Measurements from ENCODE around the gene ANXA2R.
"Not testable (repeated sequence)": the region's sequence is repeated elsewhere in the genome, so short reads cannot be mapped to it uniquely, and the experiment has no call there.

ANXA2R gene

GRCh38 chr5:43039471-43040286 is 440 bp downstream of the ANXA2R start:
- DNase-seq, result peak in 39 of 42 donors; percentile 31 to 85 (median 63)
- intact Hi-C loops (cut with DNase I), result loop anchor here (2.0 to 10.0 kb wide), 3 partner anchors 32 to 135 kb away; no protein-coding TSS in a partner anchor

DNA sequence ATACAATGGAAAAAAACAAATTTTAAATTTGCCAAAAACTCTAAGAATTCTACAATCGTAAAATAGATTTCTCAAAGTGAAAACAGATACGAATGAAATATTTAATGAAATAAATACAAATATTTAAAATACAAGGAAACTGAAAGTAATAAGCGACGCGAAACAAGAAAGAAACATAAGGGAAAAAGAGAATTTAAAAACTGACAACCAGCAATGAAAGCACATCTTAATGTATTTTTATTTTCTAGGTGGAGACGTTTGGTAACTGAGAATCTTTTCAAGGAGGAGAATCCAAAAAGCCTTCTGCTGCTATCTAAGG is 1.0 kb downstream of the ANXA2R start:
- intact Hi-C loops (cut with DNase I), result loop anchor here (2.0 kb wide), 1 partner anchor 44 kb away; no protein-coding TSS in a partner anchor
- DNase-seq, result no peak

- intact Hi-C loops (cut with DNase I), result loop anchor here (2.0 kb wide), 1 partner anchor 44 kb away; no protein-coding TSS in a partner anchor
- DNase-seq, result no peak
Measured at GRCh38 chr5:43038496-43038989, 1.6 kb downstream of the ANXA2R start.

GRCh38 chr5:43037636-43038495 is 2.3 kb downstream of the ANXA2R start:
- intact Hi-C loops (cut with DNase I), result loop anchor here (2.0 kb wide), 1 partner anchor 43 kb away; no protein-coding TSS in a partner anchor
- DNase-seq, result peak in 1 of 42 donors; percentile 2

DNA sequence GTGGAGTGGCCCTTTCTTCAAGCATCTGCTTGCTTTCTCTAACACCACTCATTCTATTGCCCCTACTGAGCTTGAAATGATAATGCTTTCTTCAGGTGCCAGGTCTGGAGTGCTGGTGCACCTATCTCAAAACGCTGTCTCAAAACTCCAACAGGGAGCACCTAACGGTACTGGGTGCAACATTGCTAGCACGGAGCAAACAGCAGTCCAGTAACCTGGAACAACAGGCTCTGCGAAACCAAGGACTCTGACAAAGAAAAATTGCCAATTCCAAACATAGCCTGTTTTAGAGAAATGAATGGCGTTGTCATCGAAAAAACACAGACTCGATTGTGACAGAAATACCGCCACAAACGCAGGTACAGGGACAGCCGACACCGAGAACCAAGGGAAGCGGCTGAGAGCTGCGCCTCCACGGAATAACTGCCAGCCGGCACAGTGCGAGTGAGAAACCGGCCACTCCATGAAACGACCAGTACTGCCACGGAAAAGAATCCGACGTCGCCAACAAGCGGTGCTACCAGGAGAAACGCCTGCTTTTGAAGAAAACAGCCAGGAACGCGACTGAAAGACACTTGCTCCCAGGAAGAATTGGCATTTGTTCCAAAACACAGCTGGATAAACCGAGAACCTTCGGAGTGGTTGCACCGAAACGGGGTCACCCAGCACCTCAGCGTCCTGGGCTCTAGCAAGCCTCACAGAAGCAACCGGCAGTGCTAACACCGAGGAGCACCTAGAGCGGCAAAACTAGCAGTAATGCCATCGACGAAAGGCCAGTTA is 3.1 kb downstream of the ANXA2R start:
- DNase-seq, result peak in 1 of 42 donors; percentile 4
- intact Hi-C loops (cut with DNase I), result no loop called here

GRCh38 chr5:43036409-43036808 is 3.7 kb downstream of the ANXA2R start:
- intact Hi-C loops (cut with DNase I), result no loop called here
- DNase-seq, result no peak

DNA sequence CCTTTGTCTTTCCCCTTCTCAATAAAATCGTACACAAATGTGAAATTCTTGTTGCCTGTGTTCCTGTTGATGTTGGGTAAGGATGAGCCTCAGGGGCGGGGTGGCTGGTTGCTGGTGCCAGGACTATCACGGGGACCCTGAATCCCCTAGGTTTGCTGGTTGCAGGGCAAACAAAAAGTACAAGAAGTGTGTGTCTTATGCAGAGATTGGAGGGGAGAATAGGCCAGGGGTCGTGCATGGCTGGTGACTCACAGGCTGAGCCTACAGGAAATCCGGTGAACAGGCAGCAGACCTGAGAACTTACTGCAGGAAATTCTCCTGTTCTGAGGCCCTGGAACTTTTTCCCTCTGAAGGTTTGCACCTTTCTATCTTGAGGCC is 5.5 kb downstream of the ANXA2R start:
- DNase-seq, result no peak

DNA sequence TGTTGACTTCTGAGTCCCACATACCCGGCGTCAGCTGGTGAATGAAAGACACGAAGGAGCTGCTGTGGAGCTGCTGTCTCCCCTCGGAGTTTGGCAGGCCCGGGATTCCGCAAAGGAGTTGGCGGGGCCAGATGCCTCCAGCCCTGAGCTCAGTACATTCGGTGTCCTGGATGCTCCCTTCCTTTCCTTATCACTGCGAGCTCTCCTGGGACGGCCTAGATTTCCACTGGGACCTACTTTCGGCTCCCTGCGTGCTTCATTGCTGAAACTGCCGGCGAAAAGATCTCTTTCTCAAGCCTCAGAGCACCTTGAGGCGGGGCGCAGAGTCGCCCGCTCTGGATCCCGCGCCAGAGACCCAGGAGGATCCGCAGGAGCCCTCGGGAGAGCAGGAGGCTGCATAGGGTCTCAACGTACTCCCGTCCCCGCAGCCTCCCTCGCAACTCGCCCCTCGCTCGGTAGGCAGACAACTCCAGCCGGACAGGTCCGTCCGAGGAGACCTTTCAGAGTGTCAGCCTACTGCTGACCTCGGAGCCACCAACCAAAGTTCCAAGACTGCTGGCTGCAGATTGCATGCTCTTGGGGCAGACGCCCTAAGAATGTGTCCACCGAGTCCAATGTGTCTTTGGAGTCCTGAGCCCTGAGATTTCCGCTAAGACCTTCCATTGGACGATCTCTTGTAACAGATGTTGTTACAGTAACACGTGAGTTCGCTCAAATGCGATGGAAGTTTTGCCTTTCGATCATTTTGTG is 6.1 kb downstream of the ANXA2R start:
- intact Hi-C loops (cut with DNase I), result no loop called here
- DNase-seq, result no peak

More for the DNA sequence above, 5.5 kb downstream of the ANXA2R start:
- intact Hi-C loops (cut with DNase I), result no loop called here

GRCh38 chr5:43027054-43027785 is 12.9 kb downstream of the ANXA2R start:
- DNase-seq, result no peak

GRCh38 chr5:43025184-43025950 is 14.8 kb downstream of the ANXA2R start:
- intact Hi-C loops (cut with DNase I); DNase-seq: not testable (repeated sequence)

More at GRCh38 chr5:43027054-43027785, 12.9 kb downstream of the ANXA2R start:
- intact Hi-C loops (cut with DNase I), result no loop called here

DNA sequence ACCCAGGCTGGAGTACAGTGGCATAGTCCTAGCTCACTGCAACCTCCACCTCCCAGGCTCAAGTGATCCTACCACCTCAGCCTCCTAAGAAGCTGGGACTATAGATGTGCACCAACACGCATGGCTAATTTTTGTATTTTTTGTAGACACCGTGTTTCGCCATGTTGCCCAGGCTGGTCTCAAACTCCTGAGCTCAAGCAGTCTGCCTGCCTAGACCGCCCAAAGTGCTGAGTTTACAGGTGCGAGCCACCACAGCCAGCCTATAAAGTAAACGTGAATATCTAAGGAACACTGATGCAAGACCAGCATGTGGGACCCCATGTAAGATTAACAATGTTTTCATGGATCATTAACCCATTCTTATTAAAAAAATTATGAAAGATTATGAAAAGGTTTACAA is 15.9 kb downstream of the ANXA2R start:
- no peak for DNase-seq
- intact Hi-C loops (cut with DNase I), result no loop called here

GRCh38 chr5:43021151-43021550 is 19.0 kb downstream of the ANXA2R start:
- no peak for DNase-seq
- intact Hi-C loops (cut with DNase I), result no loop called here

DNA sequence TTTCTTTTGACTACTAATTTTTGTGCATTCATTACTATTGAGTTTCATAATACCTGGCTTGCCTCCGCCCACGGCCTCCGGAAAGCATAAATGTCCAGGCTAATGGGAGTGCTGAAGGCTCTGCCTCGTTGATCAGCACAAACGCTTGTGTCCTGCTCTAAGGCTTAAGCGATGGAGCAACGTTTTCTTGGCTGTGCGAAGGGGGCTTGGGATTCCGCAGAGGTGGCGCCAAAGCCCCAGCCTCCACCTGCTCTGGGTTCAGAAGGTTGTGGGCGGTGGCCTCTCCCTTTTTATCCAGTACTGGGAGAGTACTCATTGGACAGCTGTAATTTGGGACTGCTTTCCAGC is 19.7 kb downstream of the ANXA2R start:
- DNase-seq, result no peak
- intact Hi-C loops (cut with DNase I), result no loop called here

GRCh38 chr5:43019614-43020398 is 20.3 kb downstream of the ANXA2R start:
- intact Hi-C loops (cut with DNase I), result no loop called here
- peak in 3 of 42 donors; percentile 22 to 28 (median 26) for DNase-seq

- intact Hi-C loops (cut with DNase I), result no loop called here
Measured at GRCh38 chr5:43019291-43019613, 20.9 kb downstream of the ANXA2R start.

DNA sequence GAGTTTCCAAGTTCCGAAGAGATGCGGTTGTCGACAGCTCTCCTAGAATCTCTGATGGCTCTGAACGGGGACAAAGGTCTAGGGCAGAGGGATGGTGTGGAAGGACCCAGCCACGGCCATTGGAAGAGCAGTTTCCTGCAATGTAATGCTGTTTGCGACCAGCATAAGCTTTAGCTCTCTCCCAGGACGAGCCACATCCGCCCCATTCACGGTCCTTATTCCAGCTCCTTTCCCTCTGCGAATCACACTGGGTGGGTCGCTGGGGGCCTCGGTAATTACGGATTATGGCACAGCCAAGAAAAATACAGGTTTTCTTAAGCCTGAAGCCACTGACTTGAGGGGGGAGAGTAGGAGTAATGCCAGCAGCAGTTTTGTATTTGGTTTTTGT is 22.7 kb downstream of the ANXA2R start:
- DNase-seq, result peak in 4 of 42 donors; percentile 6 to 30 (median 28)
- intact Hi-C loops (cut with DNase I), result no loop called here

More at GRCh38 chr5:43019291-43019613, 20.9 kb downstream of the ANXA2R start:
- DNase-seq, result no peak
